Trophoblast cell (in vitro differentiated cells and primary cell): ENCODE results near the gene OGDH.

Source experiments
- DNase-seq, 2 donors: peaks; one replicate each; pipeline ENCODE4 v3.0.0-alpha.2; 2016
- H2AFZ ChIP-seq: 2 replicates; pipeline ENCODE4 v1.6.1; 2013; ENCODE audit warnings: low read length, moderate library complexity, mild to moderate bottlenecking; ENCODE audit not compliant: insufficient read depth, poor library complexity
- H2AK5ac ChIP-seq: 2 replicates; pipeline ENCODE4 v1.6.1; 2013; ENCODE audit warnings: mild to moderate bottlenecking, low read length
- H2BK120ac ChIP-seq: 2 replicates; pipeline ENCODE4 v1.6.1; 2013; ENCODE audit warnings: low read length, mild to moderate bottlenecking, moderate library complexity; ENCODE audit not compliant: insufficient read depth, poor library complexity
- H2BK12ac ChIP-seq: 2 replicates; pipeline ENCODE4 v1.6.1; 2013; ENCODE audit warnings: mild to moderate bottlenecking, low read length, moderate library complexity
- H2BK5ac ChIP-seq: 2 replicates; pipeline ENCODE4 v1.6.1; 2013; ENCODE audit warnings: low read length, low read depth, moderate library complexity, mild to moderate bottlenecking; ENCODE audit not compliant: poor library complexity
- H3K14ac ChIP-seq: 2 replicates; pipeline ENCODE4 v1.6.1; 2013; ENCODE audit warnings: mild to moderate bottlenecking, low read length
- H3K18ac ChIP-seq: 2 replicates; pipeline ENCODE4 v1.6.1; 2013; ENCODE audit warnings: mild to moderate bottlenecking, low read length
- H3K23ac ChIP-seq: 2 replicates; pipeline ENCODE4 v1.6.1; 2013; ENCODE audit warnings: low read length
- H3K27ac ChIP-seq: 2 replicates; pipeline ENCODE4 v1.5.1; 2013; ENCODE audit warnings: low read depth, mild to moderate bottlenecking, inconsistent platforms, low read length, moderate library complexity
- H3K27me3 ChIP-seq: 2 replicates; pipeline ENCODE4 v1.6.1; 2013; ENCODE audit warnings: inconsistent platforms, mild to moderate bottlenecking, low read length, moderate library complexity; ENCODE audit not compliant: insufficient read depth
- H3K36me3 ChIP-seq, 2 experiments: 1 replicate in 1 of 2; 2 replicates in 1 of 2; pipeline ENCODE4 v1.6.1; 2013; ENCODE audit warnings: low read length in 2 of 2, mild to moderate bottlenecking in 2 of 2, moderate library complexity in 1 of 2; ENCODE audit not compliant: insufficient read depth in 2 of 2, control insufficient read depth in 1 of 2
- H3K4ac ChIP-seq: 2 replicates; pipeline ENCODE4 v1.6.1; 2013; ENCODE audit warnings: low read depth, mild to moderate bottlenecking, low read length, moderate library complexity
- H3K4me1 ChIP-seq, 2 experiments: 1 replicate in 1 of 2; 2 replicates in 1 of 2; pipeline ENCODE4 v1.6.1; 2013; ENCODE audit warnings: low read length in 2 of 2, mild to moderate bottlenecking in 2 of 2, moderate library complexity in 1 of 2; ENCODE audit not compliant: insufficient read depth in 2 of 2, control insufficient read depth in 1 of 2
- H3K4me2 ChIP-seq: 2 replicates; pipeline ENCODE4 v1.6.1; 2013; ENCODE audit warnings: inconsistent platforms, mild to moderate bottlenecking, low read length, moderate library complexity
- H3K4me3 ChIP-seq: 2 replicates; pipeline ENCODE4 v1.5.1; 2013; ENCODE audit warnings: mild to moderate bottlenecking, low read depth, low read length, inconsistent platforms
- H3K79me1 ChIP-seq: one replicate; pipeline ENCODE4 v1.6.1; 2013; ENCODE audit warnings: low read length
- H3K79me2 ChIP-seq: 2 replicates; pipeline ENCODE4 v1.6.1; 2013; ENCODE audit warnings: low read length, mild to moderate bottlenecking; ENCODE audit not compliant: control insufficient read depth, insufficient read depth, poor library complexity
- H3K9ac ChIP-seq: 2 replicates; pipeline ENCODE4 v1.6.1; 2013; ENCODE audit warnings: mild to moderate bottlenecking, low read length
- H3K9me3 ChIP-seq: 2 replicates; pipeline ENCODE4 v1.6.1; 2013; ENCODE audit warnings: low read depth, mild to moderate bottlenecking, control low read depth, inconsistent platforms, low read length; ENCODE audit not compliant: insufficient read depth
- H4K12ac ChIP-seq: 2 replicates; pipeline ENCODE4 v1.6.1; 2013; ENCODE audit warnings: low read depth, mild to moderate bottlenecking, low read length, moderate library complexity
- H4K8ac ChIP-seq: 2 replicates; pipeline ENCODE4 v1.6.1; 2013; ENCODE audit warnings: low read depth, mild to moderate bottlenecking, low read length, moderate library complexity
- H4K91ac ChIP-seq: one replicate; pipeline ENCODE4 v1.6.1; 2013; ENCODE audit warnings: low read depth, mild to moderate bottlenecking, low read length, moderate library complexity
- WGBS: extraction: QIAGEN DNeasy Blood & Tissue Kit; methylation state at CpG from one replicate; pipeline ENCODE4 v1.1.7; 2013; ENCODE audit warnings: missing lambda C conversion rate; ENCODE audit not compliant: insufficient read length, insufficient coverage; ENCODE audit errors: extremely low coverage; 5-methylcytosine and 5-hydroxymethylcytosine counted together

The OGDH gene

DNA sequence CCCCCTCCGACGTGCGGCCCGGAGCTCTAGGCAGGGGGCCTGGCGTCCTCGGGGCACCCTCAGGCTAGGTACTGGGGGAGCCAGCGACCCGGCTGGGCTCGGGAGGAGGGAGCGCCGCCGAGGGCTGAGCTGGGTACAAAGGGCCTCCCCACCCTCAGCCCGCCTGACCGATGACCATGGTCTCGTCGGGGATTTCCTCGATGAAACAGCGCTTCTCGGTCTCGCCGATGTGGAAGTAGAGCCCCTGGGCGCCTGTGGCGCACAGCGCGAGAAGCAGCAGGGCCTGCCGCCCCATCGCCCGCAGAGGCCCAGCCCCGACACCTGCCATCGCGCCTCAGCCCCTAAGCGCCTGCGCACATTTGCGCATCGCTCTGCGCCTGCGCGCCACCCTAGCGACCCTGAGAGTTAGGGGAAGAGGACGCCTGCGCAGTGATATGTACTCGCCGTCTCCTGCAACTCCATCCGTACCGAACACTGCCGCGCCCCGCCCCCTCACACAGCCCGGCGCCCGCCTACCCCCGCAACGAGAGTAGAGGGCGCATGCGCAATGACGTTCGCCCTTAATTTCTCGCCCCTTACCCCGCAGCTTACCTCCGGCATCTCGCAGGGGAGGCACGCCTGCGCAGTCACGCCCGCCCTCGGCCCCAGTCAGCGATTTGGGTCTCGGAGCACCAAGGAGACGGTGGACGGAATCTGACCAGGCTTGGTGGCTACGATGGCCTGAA, 24.4 kb upstream of the OGDH start, which contains the start of gene TMED4:
TMED4 (minus strand) TSS at position 353 of the 725 bp plus-strand sequence; CDS start at position 328, 25 bp downstream.
- Histone ChIP-seq H2BK12ac (no peak within 1 kb of the TSS), H3K14ac (peak within 1 kb of the TSS; percentile 84)

DNA sequence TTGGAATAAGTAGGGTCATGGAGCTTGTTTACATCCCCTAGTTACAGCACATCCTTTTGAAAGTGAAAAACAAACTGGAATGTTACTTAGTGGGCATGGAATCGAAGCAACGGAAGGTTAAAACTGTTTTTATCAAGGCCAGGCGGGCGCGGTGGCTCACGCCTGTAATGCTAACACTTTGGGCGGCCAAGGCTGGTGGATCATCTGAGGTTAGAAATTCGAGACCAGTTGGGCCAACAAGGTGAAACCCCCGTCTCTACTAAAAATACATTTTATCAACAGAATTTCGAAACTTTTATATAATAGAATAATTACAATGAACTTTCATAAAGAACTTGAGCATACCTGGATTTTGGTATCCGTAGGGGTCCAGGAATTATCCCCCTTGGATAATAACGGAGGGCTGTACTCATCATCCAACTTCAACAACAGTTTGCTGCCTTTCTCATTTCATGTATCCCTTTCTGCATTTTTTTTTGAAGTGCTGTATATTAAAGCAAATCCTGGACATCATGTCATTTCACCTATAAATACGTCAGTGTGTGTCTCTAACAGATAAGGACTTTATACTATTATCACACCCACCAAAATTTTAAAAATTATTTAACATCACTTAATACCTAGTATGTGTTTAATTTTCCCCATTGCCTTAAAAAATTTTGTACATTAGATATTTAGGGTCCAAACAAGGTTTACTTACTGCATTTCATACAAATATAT, 23.1 kb upstream of the OGDH start:
- H3K27me3 ChIP-seq: no peaks in the 10 kb centered on the region
- no peak overlapping the region for H2BK5ac ChIP-seq

More for the DNA sequence above, 24.4 kb upstream of the OGDH start, which contains the start of gene TMED4:
- peaks cover 9% of the 10 kb centered on the region for H3K79me1 ChIP-seq
- peak within 1 kb of the TSS; percentile 73 for H3K4ac ChIP-seq
- H3K18ac ChIP-seq: peak within 1 kb of the TSS; percentile 71
- no peaks in the 10 kb centered on the region for H3K27me3 ChIP-seq
- H3K4me1 ChIP-seq: peaks cover 10 to 11% of the 10 kb centered on the region in 2 experiments
- peak within 1 kb of the TSS; percentile 94 for H4K8ac ChIP-seq
- H3K9me3 ChIP-seq: no peaks in the 10 kb centered on the region
- peak within 1 kb of the TSS; percentile 40 for H2BK120ac ChIP-seq
- peak within 1 kb of the TSS; percentile 91 for H3K4me3 ChIP-seq
- H2AK5ac ChIP-seq: peak within 1 kb of the TSS; percentile 62
- peak within 1 kb of the TSS; percentile 62 for H2AFZ ChIP-seq
- peak within 1 kb of the TSS; percentile 62 for H3K27ac ChIP-seq
- H4K91ac ChIP-seq: peak within 1 kb of the TSS; percentile 81
- peak; percentile 99 to 100 for DNase-seq
- H3K36me3 ChIP-seq: peaks cover 14 to 17% of the 10 kb centered on the region in 2 experiments
- H3K4me2 ChIP-seq: peak within 1 kb of the TSS; percentile 67
- no CpG with 5 or more reads among the region's 71 CpGs for WGBS
- peak within 1 kb of the TSS; percentile 14 for H2BK5ac ChIP-seq
- no peak within 1 kb of the TSS for H3K23ac ChIP-seq
- H4K12ac ChIP-seq: peak within 1 kb of the TSS; percentile 86
- peaks cover 9% of the 10 kb centered on the region for H3K79me2 ChIP-seq
- H3K9ac ChIP-seq: peak within 1 kb of the TSS; percentile 90

DNA sequence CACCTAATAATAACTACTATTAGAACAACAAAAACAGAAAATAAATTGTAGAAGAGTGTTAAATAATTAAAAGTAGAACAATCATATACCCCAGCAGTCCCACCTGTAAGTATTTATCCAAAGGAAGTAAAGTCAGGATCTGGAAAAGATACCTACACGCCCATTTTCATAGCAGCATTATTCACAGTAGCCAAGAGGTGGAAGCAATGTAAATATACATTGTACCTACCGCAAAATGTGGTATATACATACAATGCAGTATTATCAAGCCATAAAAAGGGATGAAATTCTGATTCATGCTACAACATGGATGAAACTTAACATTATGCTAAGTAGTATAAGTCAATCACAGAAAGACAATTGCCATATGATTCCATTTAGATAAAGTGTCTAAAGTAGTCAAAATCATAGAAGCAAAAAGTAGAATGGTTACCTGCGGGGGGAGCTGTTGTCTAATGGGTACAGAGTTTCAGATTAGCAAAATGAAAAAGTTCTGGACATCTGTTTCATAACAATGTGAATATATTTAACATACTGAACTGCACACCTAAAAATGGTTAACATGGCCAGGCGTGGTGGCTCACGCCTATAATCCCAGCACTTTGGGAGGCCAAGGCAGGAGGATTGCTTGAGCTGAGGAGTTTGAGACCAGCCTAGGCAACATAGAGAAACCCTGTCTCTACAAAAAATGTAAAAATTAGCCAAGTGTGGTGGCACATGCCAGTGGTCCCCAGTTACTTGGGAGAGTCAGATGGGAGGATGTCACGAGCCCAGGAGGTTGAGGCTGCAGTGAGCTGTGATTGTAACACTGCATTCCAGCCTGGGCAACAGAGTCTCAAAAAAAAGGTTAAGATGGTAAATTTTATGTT, 18.4 kb upstream of the OGDH start:
- no peaks in the 10 kb centered on the region for H3K27me3 ChIP-seq
- no peak overlapping the region for H2AK5ac ChIP-seq
- no peak overlapping the region for H3K4ac ChIP-seq
- H4K12ac ChIP-seq: no peak overlapping the region
- H2BK5ac ChIP-seq: no peak overlapping the region
- H3K14ac ChIP-seq: no peak overlapping the region
- no peaks in the 10 kb centered on the region for H3K79me1 ChIP-seq
- WGBS: no CpG with 5 or more reads among the region's 6 CpGs
- H4K91ac ChIP-seq: no peak overlapping the region
- H3K4me1 ChIP-seq: peaks cover 0 to under 1% of the 10 kb centered on the region in 2 experiments
- H3K9ac ChIP-seq: no peak overlapping the region
- H3K4me2 ChIP-seq: no peak overlapping the region
- H2BK120ac ChIP-seq: no peak overlapping the region
- H3K9me3 ChIP-seq: no peaks in the 10 kb centered on the region
- no peaks in the 10 kb centered on the region for H3K79me2 ChIP-seq
- H3K18ac ChIP-seq: no peak overlapping the region
- H3K27ac ChIP-seq: no peak overlapping the region
- no peak overlapping the region for H3K4me3 ChIP-seq
- H4K8ac ChIP-seq: no peak overlapping the region
- H3K23ac ChIP-seq: no peak overlapping the region
- H3K36me3 ChIP-seq: no peaks in the 10 kb centered on the region
- H2AFZ ChIP-seq: no peak overlapping the region
- peak; percentile 31 to 81 for DNase-seq
- no peak overlapping the region for H2BK12ac ChIP-seq

More for the DNA sequence above, 23.1 kb upstream of the OGDH start:
- no peak for DNase-seq
- Histone ChIP-seq H2BK120ac (peak overlapping the region; percentile 40), H3K36me3 (peaks cover 10 to 12% of the 10 kb centered on the region in 2 experiments), H3K9ac (no peak overlapping the region), H3K4me3 (no peak overlapping the region), H3K18ac (no peak overlapping the region), H4K12ac (peak overlapping the region; percentile 31), H3K27ac (no peak overlapping the region), H4K8ac (peak overlapping the region; percentile 79), H3K79me1 (peaks cover 9% of the 10 kb centered on the region), H2AFZ (peak overlapping the region; percentile 38), H3K4ac (no peak overlapping the region), H3K4me1 (peaks cover 10 to 11% of the 10 kb centered on the region in 2 experiments), H2AK5ac (peak overlapping the region; percentile 62), H3K14ac (peak overlapping the region; percentile 56), H3K9me3 (no peaks in the 10 kb centered on the region), H4K91ac (peak overlapping the region; percentile 31), H3K4me2 (peak overlapping the region; percentile 67), H3K79me2 (peaks cover 9% of the 10 kb centered on the region), H2BK12ac (no peak overlapping the region), H3K23ac (no peak overlapping the region)
- no CpG with 5 or more reads among the region's 13 CpGs for WGBS

DNA sequence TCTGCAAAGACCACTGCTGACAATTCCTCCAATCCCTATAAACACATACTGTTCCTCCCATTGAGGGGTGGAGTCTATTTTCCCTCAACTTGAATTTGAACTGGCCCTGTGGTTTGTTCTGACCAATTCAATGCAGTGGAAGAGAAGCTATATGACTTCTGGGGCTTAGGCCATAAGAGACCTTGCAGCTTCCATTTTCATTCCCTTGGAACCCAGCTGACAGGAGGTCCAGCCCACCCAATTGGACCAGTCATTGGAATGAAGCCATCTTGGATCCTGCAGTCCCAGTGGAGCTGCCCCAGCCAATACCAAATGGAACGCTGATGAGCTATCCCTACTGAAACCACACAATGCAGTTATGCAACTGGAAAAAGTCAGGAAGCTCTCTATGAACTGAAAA, 15.5 kb upstream of the OGDH start:
- no peak overlapping the region for H2AFZ ChIP-seq
- H2BK12ac ChIP-seq: no peak overlapping the region
- no peak overlapping the region for H4K12ac ChIP-seq
- H3K36me3 ChIP-seq: no peaks in the 10 kb centered on the region
- no peaks in the 10 kb centered on the region for H3K79me2 ChIP-seq
- no peak overlapping the region for H3K4me2 ChIP-seq
- H2BK5ac ChIP-seq: no peak overlapping the region
- H3K23ac ChIP-seq: no peak overlapping the region
- H4K91ac ChIP-seq: no peak overlapping the region
- no peak overlapping the region for H3K4ac ChIP-seq
- no peaks in the 10 kb centered on the region for H3K4me1 ChIP-seq
- no peak overlapping the region for H3K18ac ChIP-seq
- H3K27me3 ChIP-seq: no peaks in the 10 kb centered on the region
- no peak overlapping the region for H3K14ac ChIP-seq
- no peak for DNase-seq
- no peak overlapping the region for H4K8ac ChIP-seq
- no peak overlapping the region for H3K9ac ChIP-seq
- no peak overlapping the region for H3K27ac ChIP-seq
- no CpG with 5 or more reads among the region's 1 CpG for WGBS
- H3K79me1 ChIP-seq: no peaks in the 10 kb centered on the region
- H2BK120ac ChIP-seq: no peak overlapping the region
- H2AK5ac ChIP-seq: no peak overlapping the region
- H3K9me3 ChIP-seq: no peaks in the 10 kb centered on the region
- no peak overlapping the region for H3K4me3 ChIP-seq
